ENCODE results near the gene TMEM271.

TMEM271 gene

GRCh38 chr4:570754-571153 lies 5.3 kb downstream of the TMEM271 start:
- H3K4me3 ChIP-seq (ENCODE audit: low read depth, low read length), result no peak overlapping the region

GRCh38 chr4:569958-570667 lies 6.0 kb downstream of the TMEM271 start:
- H3K4me3 ChIP-seq (ENCODE audit: low read depth, low read length), result no peak overlapping the region
- no peak for TF ChIP-seq CTCF (IDR thresholded peaks at IDR 0.05; ENCODE audit: low read depth, low read length)

More at GRCh38 chr4:570754-571153, 5.3 kb downstream of the TMEM271 start:
- no peak for TF ChIP-seq CTCF (IDR thresholded peaks at IDR 0.05; ENCODE audit: low read depth, low read length)

GRCh38 chr4:568962-569361 lies 7.1 kb downstream of the TMEM271 start:
- no peak for TF ChIP-seq CTCF (IDR thresholded peaks at IDR 0.05; ENCODE audit: low read depth, low read length)
- no peak overlapping the region for H3K4me3 ChIP-seq (ENCODE audit: low read depth, low read length)

GRCh38 chr4:568351-568652 lies 7.8 kb downstream of the TMEM271 start:
- no peak overlapping the region for H3K4me3 ChIP-seq (ENCODE audit: low read depth, low read length)
- TF ChIP-seq CTCF (IDR thresholded peaks at IDR 0.05; ENCODE audit: low read depth, low read length), result no peak

GRCh38 chr4:567457-568350 lies 8.4 kb downstream of the TMEM271 start:
- no peak overlapping the region for H3K4me3 ChIP-seq (ENCODE audit: low read depth, low read length)
- TF ChIP-seq CTCF (IDR thresholded peaks at IDR 0.05; ENCODE audit: low read depth, low read length), result no peak

GRCh38 chr4:566508-567295 lies 9.4 kb downstream of the TMEM271 start:
- H3K4me3 ChIP-seq (ENCODE audit: low read depth, low read length), result no peak overlapping the region

More at GRCh38 chr4:566508-567295, 9.4 kb downstream of the TMEM271 start:
- no peak for TF ChIP-seq CTCF (IDR thresholded peaks at IDR 0.05; ENCODE audit: low read depth, low read length)
